Astrocyte of the spinal cord (primary cell): ENCODE measurements around the gene GMFB.
A peak's percentile ranks its signal among the peaks of the same experiment; 100 is the strongest.
"Not testable (repeated sequence)": the region's sequence is repeated elsewhere in the genome, so short reads cannot be mapped to it uniquely, and the experiment has no call there.

Experiments used
- DNase-seq: peaks from one replicate; pipeline ENCODE4 v3.0.0; 2011; ENCODE audit warnings: low read depth, low spot score
- H3K4me3 ChIP-seq: 2 replicates; pipeline ENCODE4 v1.5.1; 2011; ENCODE audit warnings: low read depth, mild to moderate bottlenecking, low read length, moderate library complexity
- in situ Hi-C: cut with HindIII; loops from 2 replicates; pipeline ENCODE4 v1.10.0; 2017; ENCODE audit warnings: low sequenced_read_pairs
- TF ChIP-seq, protein P1 (sequence below): IDR thresholded peaks from 2 replicates; pipeline ENCODE4 v1.5.1; 2012; ENCODE audit warnings: low read depth, mild to moderate bottlenecking, low read length, inconsistent platforms

GMFB gene

DNA sequence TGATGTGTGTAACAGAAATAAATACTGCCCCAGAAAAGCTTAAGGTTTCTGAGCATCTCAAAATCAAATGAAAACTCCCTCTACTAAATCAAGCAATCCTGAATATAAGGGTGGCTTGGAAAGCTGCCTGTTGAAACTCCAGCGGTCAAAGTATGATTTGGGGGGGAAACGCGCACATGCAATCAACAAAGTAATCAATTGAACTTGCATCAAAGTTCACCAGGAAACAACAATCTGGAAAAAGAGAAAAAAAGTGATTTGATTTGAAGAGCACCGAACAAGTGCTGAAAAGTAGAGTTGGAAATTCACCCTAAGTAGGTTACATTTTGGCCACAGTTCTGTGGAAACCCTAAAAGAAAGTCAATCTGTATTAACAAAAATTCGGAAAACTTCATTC, 48.3 kb downstream of the GMFB start:
- in situ Hi-C loops = no loop called here
- DNase-seq = peak; percentile 21
- peak overlapping the region; percentile 64 for H3K4me3 ChIP-seq
- TF ChIP-seq, protein P1, sequence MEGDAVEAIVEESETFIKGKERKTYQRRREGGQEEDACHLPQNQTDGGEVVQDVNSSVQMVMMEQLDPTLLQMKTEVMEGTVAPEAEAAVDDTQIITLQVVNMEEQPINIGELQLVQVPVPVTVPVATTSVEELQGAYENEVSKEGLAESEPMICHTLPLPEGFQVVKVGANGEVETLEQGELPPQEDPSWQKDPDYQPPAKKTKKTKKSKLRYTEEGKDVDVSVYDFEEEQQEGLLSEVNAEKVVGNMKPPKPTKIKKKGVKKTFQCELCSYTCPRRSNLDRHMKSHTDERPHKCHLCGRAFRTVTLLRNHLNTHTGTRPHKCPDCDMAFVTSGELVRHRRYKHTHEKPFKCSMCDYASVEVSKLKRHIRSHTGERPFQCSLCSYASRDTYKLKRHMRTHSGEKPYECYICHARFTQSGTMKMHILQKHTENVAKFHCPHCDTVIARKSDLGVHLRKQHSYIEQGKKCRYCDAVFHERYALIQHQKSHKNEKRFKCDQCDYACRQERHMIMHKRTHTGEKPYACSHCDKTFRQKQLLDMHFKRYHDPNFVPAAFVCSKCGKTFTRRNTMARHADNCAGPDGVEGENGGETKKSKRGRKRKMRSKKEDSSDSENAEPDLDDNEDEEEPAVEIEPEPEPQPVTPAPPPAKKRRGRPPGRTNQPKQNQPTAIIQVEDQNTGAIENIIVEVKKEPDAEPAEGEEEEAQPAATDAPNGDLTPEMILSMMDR = no peak

- peak; percentile 32 for DNase-seq
- TF ChIP-seq, protein P1 = no peak
- in situ Hi-C loops = no loop called here
- peak overlapping the region; percentile 64 for H3K4me3 ChIP-seq
These were observed 48.7 kb downstream of the GMFB start for GRCh38 chr14:54440037-54440436.

- H3K4me3 ChIP-seq = no peak overlapping the region
- no peak for DNase-seq
- TF ChIP-seq, protein P1 = no peak
- in situ Hi-C loops = no loop called here
These were observed 50.1 kb downstream of the GMFB start for GRCh38 chr14:54438703-54439102.

- H3K4me3 ChIP-seq, DNase-seq, in situ Hi-C loops: not testable (repeated sequence)
These were observed 50.8 kb downstream of the GMFB start for GRCh38 chr14:54437954-54438353.

GRCh38 chr14:54435500-54435981, 53.2 kb downstream of the GMFB start:
- peak; percentile 50 for DNase-seq
- in situ Hi-C loops = no loop called here
- no peak overlapping the region for H3K4me3 ChIP-seq
- TF ChIP-seq, protein P1 = no peak

DNA sequence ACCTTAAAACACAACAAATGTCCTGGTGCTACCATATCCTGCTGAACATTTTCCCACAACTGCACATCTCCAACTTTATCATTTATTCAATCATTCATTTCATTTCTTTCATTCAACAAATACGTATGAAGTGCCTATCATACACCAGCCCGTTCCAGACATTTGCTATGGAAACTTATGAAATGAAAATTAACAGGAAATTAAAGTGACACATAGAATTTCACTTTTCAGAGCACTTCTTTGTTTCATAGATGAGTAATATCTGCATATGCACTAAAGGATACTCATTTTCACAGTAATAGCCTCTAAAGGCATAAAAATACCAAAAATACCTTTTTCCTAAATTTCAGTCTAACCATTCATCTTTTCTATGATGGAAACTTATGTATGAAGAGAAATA, 60.3 kb downstream of the GMFB start:
- in situ Hi-C loops = no loop called here
- no peak for DNase-seq
- TF ChIP-seq, protein P1 = no peak

GRCh38 chr14:54427871-54428270, 60.9 kb downstream of the GMFB start:
- in situ Hi-C loops = no loop called here
- no peak overlapping the region for H3K4me3 ChIP-seq
- TF ChIP-seq, protein P1 = no peak
- no peak for DNase-seq

More for the DNA sequence above, 60.3 kb downstream of the GMFB start:
- no peak overlapping the region for H3K4me3 ChIP-seq
